HEK293 (cell line): ENCODE results near the gene DDI1.

Experiments
- CTCF ChIP-seq: fragments of 450-650 bp; formaldehyde crosslinking; IDR thresholded peaks from 2 replicates; pipeline ENCODE4 v1.5.1; 2016; ENCODE audit warnings: missing biosample characterization, missing genetic modification characterization
- FEZF1 ChIP-seq: fragments of 450-650 bp; formaldehyde crosslinking; IDR thresholded peaks from 2 replicates; pipeline ENCODE4 v1.5.1; 2016; ENCODE audit warnings: missing biosample characterization, missing genetic modification characterization
- TSHZ1 ChIP-seq: fragments of 450-650 bp; formaldehyde crosslinking; IDR thresholded peaks from 2 replicates; pipeline ENCODE4 v1.5.1; 2016; ENCODE audit warnings: missing biosample characterization, missing genetic modification characterization, borderline replicate concordance
- ZNF112 ChIP-seq: fragments of 450-650 bp; formaldehyde crosslinking; IDR thresholded peaks from 2 replicates; pipeline ENCODE4 v1.5.0; 2017; ENCODE audit warnings: missing biosample characterization, missing genetic modification characterization
- ZNF121 ChIP-seq: fragments of 450-650 bp; formaldehyde crosslinking; IDR thresholded peaks from 2 replicates; pipeline ENCODE4 v1.5.1; 2016; ENCODE audit warnings: missing biosample characterization, missing genetic modification characterization
- ZNF274 ChIP-seq, 2 experiments: fragments of 200-500 bp in 1 of 2; fragments of 450-650 bp in 1 of 2; sonication (Bioruptor generic) in 1 of 2; formaldehyde crosslinking in 1 of 2; IDR thresholded peaks; 2 replicates each; pipeline versions ENCODE4 v1.5.1 to v1.6.1; 2014 to 2016; ENCODE audit warnings: borderline replicate concordance in 1 of 2, inconsistent platforms in 1 of 2, low read length in 1 of 2, missing biosample characterization in 1 of 2, missing genetic modification characterization in 1 of 2
- ZNF350 ChIP-seq: fragments of 450-650 bp; formaldehyde crosslinking; IDR thresholded peaks from 2 replicates; pipeline ENCODE4 v1.5.0; 2017; ENCODE audit warnings: missing biosample characterization, mild to moderate bottlenecking, missing genetic modification characterization
- ZNF76 ChIP-seq: fragments of 450-650 bp; formaldehyde crosslinking; IDR thresholded peaks from 2 replicates; pipeline ENCODE4; 2016; ENCODE audit warnings: low read depth, missing biosample characterization, missing genetic modification characterization, borderline replicate concordance
- ZNF792 ChIP-seq: fragments of 450-650 bp; formaldehyde crosslinking; IDR thresholded peaks from 2 replicates; pipeline ENCODE4 v1.5.1; 2016; ENCODE audit warnings: missing biosample characterization, missing genetic modification characterization
- ZSCAN23 ChIP-seq: fragments of 450-650 bp; formaldehyde crosslinking; IDR thresholded peaks from 2 replicates; pipeline ENCODE4 v1.5.1; 2016; ENCODE audit warnings: missing biosample characterization, missing genetic modification characterization

- TF ChIP-seq ZNF121 (tag by site-specific recombination) (no peak), CTCF (no peak), ZNF274 (IDR thresholded peaks at IDR 0.05; ENCODE audit: low read length) (no peak), ZNF274 (tag by site-specific recombination; IDR thresholded peaks at IDR 0.05; ENCODE audit: borderline replicate concordance) (no peak), ZNF112 (tag by site-specific recombination) (no peak), FEZF1 (tag by site-specific recombination) (no peak), ZNF350 (tag by site-specific recombination) (no peak), ZNF792 (tag by site-specific recombination) (no peak), TSHZ1 (tag by site-specific recombination) (no peak), ZNF76 (no peak), ZSCAN23 (tag by site-specific recombination) (no peak)
Observed at GRCh38 chr11:104061853-104062521, 25.5 kb downstream of the DDI1 start.
